ENCODE data around the gene ARHGAP42.

Gene ARHGAP42

DNA sequence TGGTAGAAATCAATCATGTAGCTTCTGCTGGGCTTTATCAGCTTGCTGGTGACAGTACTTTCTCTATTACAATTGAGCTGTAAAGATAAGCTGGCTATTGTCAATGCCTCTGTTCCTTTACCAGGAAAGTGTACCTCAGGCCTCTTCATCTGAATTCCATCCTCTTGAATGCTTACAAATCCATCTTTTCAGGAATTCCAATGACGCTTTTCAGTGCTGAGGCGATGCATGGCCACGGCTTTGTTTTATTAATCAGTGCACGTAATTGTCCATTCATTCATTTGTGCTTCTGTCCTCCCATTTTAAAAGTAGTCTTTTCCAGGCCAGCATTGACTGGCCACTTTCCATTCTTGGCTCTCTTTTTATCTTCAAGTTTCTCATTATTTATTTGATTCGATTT, 240.5 kb downstream of the ARHGAP42 start:
- DNase-seq = no peak

- no peak for DNase-seq
Observed at GRCh38 chr11:100928426-100928825, 241.3 kb downstream of the ARHGAP42 start.

DNA sequence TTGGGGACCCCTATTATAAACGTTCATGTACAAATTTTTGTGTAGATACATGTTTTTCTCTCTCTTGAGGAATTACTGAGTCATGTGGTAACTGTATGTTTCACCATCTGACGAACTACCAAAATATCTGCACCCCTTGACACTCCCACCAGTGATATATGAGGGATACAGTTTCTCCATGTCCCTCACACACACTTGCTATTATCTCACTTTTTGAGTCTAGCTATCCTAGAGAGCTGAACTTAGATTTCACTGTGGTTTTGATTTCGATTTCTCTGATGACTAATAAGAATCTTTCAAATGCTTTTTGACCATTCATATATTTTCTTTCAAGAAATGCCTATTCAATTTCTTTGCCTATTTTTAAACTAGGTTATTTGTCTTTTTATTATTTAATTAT, 242.3 kb downstream of the ARHGAP42 start:
- no peak for DNase-seq

GRCh38 chr11:100930185-100930778, 243.2 kb downstream of the ARHGAP42 start:
- no peak for DNase-seq

- no peak for DNase-seq
Observed at GRCh38 chr11:100932474-100933100, 245.5 kb downstream of the ARHGAP42 start.

DNA sequence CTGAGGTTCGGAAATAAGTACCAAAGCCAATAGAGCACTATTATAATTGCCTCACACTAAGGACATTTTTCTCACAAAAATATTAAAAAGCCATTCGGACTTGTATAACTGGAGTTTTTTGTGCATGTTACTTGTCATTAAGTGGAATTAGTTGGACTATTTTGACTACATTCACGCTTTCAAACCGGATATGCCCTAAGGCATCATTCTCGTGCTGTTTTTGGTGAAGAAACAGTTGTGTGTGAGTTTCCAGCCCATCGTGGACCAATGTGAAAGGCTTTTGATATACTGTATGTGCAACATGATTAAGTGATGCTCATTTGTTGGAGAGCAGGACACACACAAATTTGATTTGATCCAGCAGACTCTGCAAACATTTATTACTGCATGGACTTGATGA, 249.7 kb downstream of the ARHGAP42 start:
- DNase-seq = no peak

- DNase-seq = no peak
Observed at GRCh38 chr11:100939571-100939970, 252.5 kb downstream of the ARHGAP42 start.

- DNase-seq = no peak
Observed at GRCh38 chr11:100940111-100940510, 253.0 kb downstream of the ARHGAP42 start.

DNA sequence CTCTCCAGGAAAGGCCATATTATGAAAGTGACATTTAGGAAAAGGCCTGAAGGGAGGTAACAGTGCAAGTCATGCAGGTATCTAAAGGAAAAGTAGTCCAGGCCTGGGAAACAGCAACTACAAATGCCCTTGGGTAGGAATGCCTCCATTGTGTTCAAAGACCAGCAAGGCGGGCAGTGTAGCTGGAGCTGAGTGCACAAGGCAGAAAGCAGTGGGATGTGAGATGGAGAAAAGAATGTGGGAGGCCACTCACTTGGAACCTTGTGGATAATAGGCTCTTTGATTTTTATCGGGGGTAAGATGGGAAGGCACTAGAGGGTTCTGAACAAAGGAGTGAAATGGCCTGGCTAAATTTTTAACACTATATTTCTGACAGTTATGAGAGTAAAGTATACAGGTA, 253.9 kb downstream of the ARHGAP42 start:
- no peak for DNase-seq

DNA sequence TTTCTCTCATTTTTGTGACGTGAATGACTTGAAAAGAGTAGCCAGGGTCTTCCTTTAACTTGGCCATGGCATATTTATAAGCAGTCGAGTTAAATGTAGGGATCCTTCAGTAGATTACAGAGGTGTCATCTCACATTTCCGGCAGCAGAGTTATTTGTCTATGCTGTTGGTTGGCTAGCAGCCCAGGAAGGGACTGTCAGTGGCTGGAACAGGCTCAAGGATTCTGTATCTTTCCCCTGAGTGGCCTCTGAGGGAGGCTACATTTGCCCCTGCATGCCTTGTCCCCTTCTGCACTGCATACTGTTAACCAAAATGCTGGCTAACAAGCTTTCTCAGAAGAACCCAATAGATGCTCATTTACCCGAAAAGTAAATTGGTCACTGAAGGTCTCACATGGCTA, 254.9 kb downstream of the ARHGAP42 start:
- no peak for DNase-seq

- DNase-seq = no peak
Observed at GRCh38 chr11:100948936-100949335, 261.8 kb downstream of the ARHGAP42 start.

- no peak for DNase-seq
Observed at GRCh38 chr11:100949443-100949842, 262.4 kb downstream of the ARHGAP42 start.

- no peak for DNase-seq
Observed at GRCh38 chr11:100955318-100955717, 268.2 kb downstream of the ARHGAP42 start.

GRCh38 chr11:100956351-100956750, 269.3 kb downstream of the ARHGAP42 start:
- DNase-seq = no peak

DNA sequence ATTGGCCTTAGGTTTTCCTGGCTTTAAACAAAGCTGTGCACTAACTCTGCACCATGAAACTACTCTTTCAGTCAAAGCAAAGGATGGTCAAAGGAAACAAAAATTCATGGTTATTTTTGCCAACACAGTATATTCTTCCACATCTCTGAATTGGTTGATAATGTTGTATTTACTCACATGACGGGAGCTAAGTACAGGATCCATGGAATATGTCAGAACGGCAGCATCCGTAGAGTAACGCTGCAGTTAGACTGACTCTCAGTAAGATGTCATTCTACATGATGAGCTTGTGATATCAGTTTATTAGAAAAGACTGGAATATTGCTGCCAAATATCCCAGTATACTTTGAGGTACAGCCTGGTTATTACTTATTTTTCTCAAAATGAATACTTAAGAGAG, 270.4 kb downstream of the ARHGAP42 start:
- no peak for DNase-seq

DNA sequence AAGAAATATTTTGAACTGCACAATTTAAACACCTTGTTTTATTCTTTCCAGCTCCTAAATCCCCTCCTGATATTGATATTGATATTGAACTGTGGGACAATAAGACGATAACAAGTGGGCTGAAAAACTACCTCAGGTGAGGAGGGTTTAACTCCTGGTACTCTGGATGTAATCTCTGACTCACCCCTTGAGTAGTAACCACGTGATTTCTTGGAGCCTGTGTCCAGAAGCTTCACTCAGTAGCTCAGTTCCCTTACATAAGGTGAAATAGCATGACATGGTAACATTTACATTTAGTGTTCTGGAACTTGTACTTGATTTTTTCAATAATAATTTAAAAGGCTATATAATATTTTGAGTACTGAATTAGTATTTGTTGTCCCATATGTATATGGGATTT, 274.5 kb downstream of the ARHGAP42 start:
- no peak for DNase-seq

GRCh38 chr11:100963375-100963774, 276.3 kb downstream of the ARHGAP42 start:
- DNase-seq = no peak

- DNase-seq = no peak
Observed at GRCh38 chr11:100964435-100964834, 277.3 kb downstream of the ARHGAP42 start.

- DNase-seq = no peak
Observed at GRCh38 chr11:100965346-100965745, 278.3 kb downstream of the ARHGAP42 start.

DNA sequence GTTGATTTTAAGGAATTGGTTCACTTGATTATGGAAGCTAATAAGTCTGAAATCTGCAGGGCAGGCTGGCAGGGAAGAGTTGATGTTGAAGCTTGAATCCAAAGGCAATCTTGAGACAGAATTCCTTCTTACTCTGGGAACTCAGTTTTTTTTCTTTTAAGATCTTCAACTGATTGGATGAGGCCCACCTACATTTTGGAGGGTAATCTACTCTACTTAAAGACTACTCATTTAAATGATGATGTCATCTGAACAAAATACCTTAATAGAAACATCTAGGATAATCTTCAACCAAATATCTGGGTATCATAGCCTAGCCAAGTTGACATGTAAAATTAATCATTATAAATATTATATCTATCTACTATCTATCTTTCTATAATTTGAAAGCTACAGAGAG, 279.3 kb downstream of the ARHGAP42 start:
- DNase-seq = no peak

DNA sequence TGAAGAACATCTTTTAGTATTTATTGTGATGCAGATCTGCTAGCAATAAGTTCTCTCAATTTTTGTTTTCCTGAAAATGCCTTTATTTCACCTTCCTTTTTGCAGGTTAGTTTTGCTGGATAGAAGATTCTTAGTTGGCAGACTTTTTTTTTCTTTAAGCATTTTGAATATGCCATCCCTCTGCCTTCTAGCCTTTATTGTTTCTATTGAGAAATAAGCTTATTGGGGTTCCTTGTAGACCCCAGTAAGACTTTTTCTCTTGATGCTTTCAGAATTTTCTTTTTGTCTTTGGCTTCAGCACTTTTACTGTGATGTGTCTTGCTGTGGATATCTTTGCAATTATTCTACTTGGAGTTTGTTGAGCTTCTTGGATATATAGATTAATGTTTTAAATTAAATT, 281.9 kb downstream of the ARHGAP42 start:
- DNase-seq = no peak

DNA sequence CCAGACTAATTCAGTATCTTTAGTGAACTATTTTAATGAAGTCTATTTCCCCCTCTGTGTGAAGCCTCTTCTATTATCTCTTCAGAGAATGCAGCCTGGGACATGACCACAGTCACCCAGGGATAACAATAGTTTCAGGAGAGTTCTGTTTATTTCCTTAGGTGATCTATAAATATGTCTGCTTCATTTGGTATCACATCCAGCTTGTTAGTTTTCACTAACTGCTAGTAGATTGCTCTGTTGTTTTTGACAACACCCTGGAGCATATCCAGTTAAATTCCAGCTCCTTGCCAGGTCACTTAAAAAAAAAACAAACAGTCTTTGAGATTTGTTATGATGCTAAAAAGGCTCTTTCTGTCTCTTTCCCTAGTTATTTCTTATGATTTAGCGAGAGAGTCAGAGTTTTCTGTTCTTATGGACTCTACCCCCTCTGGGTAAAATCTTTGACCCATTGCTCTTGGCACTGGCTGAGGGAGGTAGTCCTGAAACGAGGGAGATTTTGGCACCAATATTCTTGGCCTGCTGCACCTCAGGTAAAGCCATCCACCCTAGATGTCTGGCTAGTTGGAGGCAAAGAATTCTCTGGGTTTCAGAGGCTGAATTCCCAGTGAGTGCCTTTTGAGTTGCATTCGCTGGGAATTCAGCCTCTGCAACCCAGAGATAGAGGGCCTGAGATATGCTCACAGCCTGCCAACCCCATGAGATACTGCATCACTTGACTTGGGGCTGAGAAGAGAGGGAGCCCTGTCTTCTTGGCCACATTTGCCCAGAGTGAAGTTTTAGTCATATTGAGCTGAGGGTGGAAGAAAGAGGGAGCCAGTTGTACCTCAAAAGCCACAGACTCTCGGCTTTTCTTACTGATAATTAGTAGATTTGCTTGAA, 283.4 kb downstream of the ARHGAP42 start:
- no peak for DNase-seq

DNA sequence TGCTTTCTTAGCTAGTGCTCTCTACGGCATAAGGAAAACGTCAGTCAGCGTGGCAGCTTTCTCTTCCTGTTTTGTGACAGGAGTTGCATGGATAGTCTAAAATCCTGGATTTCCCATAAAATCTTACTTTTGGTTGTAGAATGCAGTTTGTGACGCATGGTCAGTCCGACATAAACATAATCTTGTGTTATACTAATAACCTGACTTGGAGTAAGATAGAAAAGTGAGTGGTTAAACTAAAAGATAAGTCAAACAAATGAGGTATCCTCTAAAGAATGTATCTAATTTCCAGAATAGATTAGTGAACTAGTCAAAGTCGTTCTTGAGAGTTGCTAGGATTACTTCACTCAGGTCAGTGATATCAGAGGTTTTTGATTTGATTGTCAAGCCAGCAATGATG, 285.0 kb downstream of the ARHGAP42 start:
- no peak for DNase-seq

GRCh38 chr11:100978442-100978841, 291.4 kb downstream of the ARHGAP42 start:
- DNase-seq = no peak

Data from stimulated activated naive CD4-positive, alpha-beta T cell treated with Interleukin-2 at 50 U/mL for 16 hours (primary cell).